NB4 (cell line): ENCODE data around the gene FREM1.

Experiments
- MYC ChIP-seq: IDR thresholded peaks from 2 replicates; pipeline ENCODE4 v1.6.1; 2011; ENCODE audit warnings: low read depth, low read length
- POLR2A ChIP-seq: IDR thresholded peaks from 2 replicates; pipeline ENCODE4 v1.6.1; 2011; ENCODE audit warnings: mild to moderate bottlenecking; ENCODE audit not compliant: insufficient read length; ENCODE audit errors: extremely low read depth
- TF ChIP-seq, protein P1 (sequence below): IDR thresholded peaks from one replicate; pipeline ENCODE4 v1.5.1; 2012; ENCODE audit warnings: low read depth, low read length
- TF ChIP-seq, protein P2 (sequence below): IDR thresholded peaks from 2 replicates; pipeline ENCODE4 v1.6.1; 2011; ENCODE audit warnings: low read depth, low read length

DNA sequence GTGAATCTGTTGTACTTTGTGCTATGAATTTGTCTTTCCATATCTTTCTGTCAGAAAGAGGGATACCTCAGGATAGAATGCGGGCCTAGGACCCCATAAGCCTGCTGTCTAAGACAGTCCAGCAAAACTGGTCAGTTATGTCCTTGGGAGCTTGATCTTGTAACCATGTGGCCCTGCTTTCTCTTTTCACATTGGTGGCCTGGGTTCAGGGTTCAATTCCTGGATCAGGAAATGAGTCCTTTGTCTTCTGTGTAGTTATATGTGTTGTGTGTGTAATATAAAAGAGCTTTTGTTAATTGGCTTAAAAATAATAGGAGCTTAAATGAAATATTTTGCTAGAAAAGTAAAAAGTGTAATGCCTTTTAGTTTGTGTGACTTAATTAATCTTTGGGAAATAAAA lies 16.9 kb downstream of the FREM1 start:
- TF ChIP-seq, protein P1, sequence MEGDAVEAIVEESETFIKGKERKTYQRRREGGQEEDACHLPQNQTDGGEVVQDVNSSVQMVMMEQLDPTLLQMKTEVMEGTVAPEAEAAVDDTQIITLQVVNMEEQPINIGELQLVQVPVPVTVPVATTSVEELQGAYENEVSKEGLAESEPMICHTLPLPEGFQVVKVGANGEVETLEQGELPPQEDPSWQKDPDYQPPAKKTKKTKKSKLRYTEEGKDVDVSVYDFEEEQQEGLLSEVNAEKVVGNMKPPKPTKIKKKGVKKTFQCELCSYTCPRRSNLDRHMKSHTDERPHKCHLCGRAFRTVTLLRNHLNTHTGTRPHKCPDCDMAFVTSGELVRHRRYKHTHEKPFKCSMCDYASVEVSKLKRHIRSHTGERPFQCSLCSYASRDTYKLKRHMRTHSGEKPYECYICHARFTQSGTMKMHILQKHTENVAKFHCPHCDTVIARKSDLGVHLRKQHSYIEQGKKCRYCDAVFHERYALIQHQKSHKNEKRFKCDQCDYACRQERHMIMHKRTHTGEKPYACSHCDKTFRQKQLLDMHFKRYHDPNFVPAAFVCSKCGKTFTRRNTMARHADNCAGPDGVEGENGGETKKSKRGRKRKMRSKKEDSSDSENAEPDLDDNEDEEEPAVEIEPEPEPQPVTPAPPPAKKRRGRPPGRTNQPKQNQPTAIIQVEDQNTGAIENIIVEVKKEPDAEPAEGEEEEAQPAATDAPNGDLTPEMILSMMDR = no peak
- TF ChIP-seq POLR2A (no peak), MYC (no peak)
- TF ChIP-seq, protein P2, sequence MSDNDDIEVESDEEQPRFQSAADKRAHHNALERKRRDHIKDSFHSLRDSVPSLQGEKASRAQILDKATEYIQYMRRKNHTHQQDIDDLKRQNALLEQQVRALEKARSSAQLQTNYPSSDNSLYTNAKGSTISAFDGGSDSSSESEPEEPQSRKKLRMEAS = no peak
